Left lung (tissue), 10 donors: ENCODE results near the gene SHLD1. TPM values are rescaled to one million over a fixed set of nuclear protein-coding genes. Genes with fewer than 3 reads are reported as not detected.

Experiments
- ATAC-seq: fragments of 200-7000 bp; cut with Tn5 transposase; one replicate; pipeline ENCODE4 v1.9.1; 2020; ENCODE audit warnings: moderate library complexity
- DNase-seq, 4 donors: peaks; one replicate each; pipeline ENCODE4 v3.0.0-alpha.2; 2013 to 2020
- H3K27ac ChIP-seq, 2 donors: fragments of 200-600 bp; sonication (generic) in 1 of 2; one replicate each; pipeline versions ENCODE4 v1.5.0 to v1.8.0; 2020 to 2021
- H3K27me3 ChIP-seq, 2 donors: fragments of 200-600 bp; sonication (generic) in 1 of 2; one replicate each; pipeline versions ENCODE4 v1.5.0 to v1.8.0; 2020 to 2021
- H3K36me3 ChIP-seq, 2 donors: fragments of 200-600 bp; sonication (generic) in 1 of 2; one replicate each; pipeline versions ENCODE4 v1.5.0 to v1.8.0; 2020 to 2021
- H3K4me1 ChIP-seq, 2 donors: fragments of 200-600 bp; one replicate each; pipeline ENCODE4 v1.8.0; 2021
- H3K4me3 ChIP-seq, 2 donors: fragments of 200-600 bp; sonication (generic) in 1 of 2; one replicate each; pipeline versions ENCODE4 v1.5.0 to v1.8.0; 2020 to 2021; ENCODE audit warnings: mild to moderate bottlenecking in 1 of 2
- H3K9me3 ChIP-seq, 2 donors: fragments of 200-600 bp; sonication (generic) in 1 of 2; one replicate each; pipeline versions ENCODE4 v1.5.0 to v1.8.0; 2020 to 2021
- intact Hi-C, 2 donors: fragments of 100-400 bp; cut with DNase I; formaldehyde crosslinking; loops; one replicate each; pipeline versions ENCODE4 v1.11.2 to v1.14.2; 2022
- polyA plus RNA-seq, 6 donors: library from polyadenylated mRNA; unstranded; fragments of 120-200 nt; gene quantifications; one replicate each; pipeline ENCODE4 v1.2.1, GENCODE V29; 2013; ENCODE audit not compliant: insufficient read length in 6 of 6
- total RNA-seq, 2 donors: library from RNA; stranded (reverse); fragmentation: NEBNext Ultra II Directional; extraction: Animal tissue kit (Norgen Biotek cat#: 25700); gene quantifications; one replicate each; pipeline ENCODE4 v1.2.1, GENCODE V29; 2021
- TF ChIP-seq, protein P1 (sequence below), 2 donors: fragments of 200-600 bp; sonication (generic) in 1 of 2; IDR thresholded peaks; one replicate each; pipeline versions ENCODE4 v1.5.0 to v1.8.0; 2021; ENCODE audit warnings: antibody characterized with exemption in 2 of 2
- donor health status: DM: no; HTN: yes; CAD: no.
- donor health status: DM: no; HTN: no; CAD: no.

The SHLD1 gene
- total and polyA plus RNA-seq, 8 donors = 5.4 to 8.9 (median 7.7) TPM

DNA sequence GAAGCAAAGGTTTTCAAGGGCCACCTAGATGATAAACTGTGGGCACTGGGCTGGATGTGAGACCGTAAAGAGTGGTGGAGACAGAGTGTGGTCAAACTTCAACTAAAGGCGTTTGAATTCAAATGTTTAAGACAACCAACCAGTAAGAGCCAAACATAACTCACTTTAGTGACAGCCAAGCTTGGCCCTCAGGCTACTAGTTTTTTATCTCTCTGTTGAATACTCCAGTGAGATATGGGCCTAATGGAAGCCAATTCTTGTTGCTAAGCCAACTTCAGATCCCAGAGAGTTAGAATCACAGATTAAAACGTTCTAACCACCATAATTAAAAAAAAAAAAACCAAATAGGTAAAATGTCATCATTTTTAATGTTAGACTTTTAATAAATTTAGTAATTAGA is 142.9 kb downstream of the SHLD1 start:
- TF ChIP-seq, protein P1, sequence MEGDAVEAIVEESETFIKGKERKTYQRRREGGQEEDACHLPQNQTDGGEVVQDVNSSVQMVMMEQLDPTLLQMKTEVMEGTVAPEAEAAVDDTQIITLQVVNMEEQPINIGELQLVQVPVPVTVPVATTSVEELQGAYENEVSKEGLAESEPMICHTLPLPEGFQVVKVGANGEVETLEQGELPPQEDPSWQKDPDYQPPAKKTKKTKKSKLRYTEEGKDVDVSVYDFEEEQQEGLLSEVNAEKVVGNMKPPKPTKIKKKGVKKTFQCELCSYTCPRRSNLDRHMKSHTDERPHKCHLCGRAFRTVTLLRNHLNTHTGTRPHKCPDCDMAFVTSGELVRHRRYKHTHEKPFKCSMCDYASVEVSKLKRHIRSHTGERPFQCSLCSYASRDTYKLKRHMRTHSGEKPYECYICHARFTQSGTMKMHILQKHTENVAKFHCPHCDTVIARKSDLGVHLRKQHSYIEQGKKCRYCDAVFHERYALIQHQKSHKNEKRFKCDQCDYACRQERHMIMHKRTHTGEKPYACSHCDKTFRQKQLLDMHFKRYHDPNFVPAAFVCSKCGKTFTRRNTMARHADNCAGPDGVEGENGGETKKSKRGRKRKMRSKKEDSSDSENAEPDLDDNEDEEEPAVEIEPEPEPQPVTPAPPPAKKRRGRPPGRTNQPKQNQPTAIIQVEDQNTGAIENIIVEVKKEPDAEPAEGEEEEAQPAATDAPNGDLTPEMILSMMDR (IDR thresholded peaks at IDR 0.05) = no peak
- Histone ChIP-seq H3K4me1 (no peaks in the 10 kb centered on the region), H3K4me3 (no peak overlapping the region), H3K27ac (no peak overlapping the region), H3K9me3 (no peaks in the 10 kb centered on the region), H3K27me3 (no peaks in the 10 kb centered on the region), H3K36me3 (no peaks in the 10 kb centered on the region)
- ATAC-seq (no peak), DNase-seq (no peak)
- intact Hi-C loops = no loop called here

DNA sequence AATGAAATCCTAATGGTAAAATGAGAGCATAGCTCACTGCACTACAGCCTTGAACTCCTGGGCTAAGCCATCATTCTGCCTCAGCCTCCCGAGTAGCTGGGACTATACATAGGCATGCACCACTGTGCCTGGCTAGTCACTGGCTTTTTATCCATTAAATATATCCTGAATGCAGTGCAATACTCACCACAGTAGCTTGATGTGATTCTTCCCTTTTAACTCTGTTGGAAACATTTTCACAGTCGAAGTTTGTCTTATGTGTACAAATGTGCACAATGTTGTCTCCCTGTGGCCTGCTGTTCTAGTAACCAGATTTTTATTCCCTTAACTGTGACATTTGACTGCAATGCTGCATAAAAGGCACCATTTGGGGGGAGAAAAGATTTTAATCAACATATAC is 143.4 kb downstream of the SHLD1 start:
- no peak overlapping the region for H3K4me3 ChIP-seq
- no peak overlapping the region for H3K27ac ChIP-seq
- intact Hi-C loops = no loop called here
- no peak for DNase-seq
- TF ChIP-seq, protein P1 (IDR thresholded peaks at IDR 0.05) = no peak
- ATAC-seq = no peak
- H3K9me3 ChIP-seq = no peaks in the 10 kb centered on the region
- H3K4me1 ChIP-seq = no peaks in the 10 kb centered on the region
- no peaks in the 10 kb centered on the region for H3K36me3 ChIP-seq
- no peaks in the 10 kb centered on the region for H3K27me3 ChIP-seq

DNA sequence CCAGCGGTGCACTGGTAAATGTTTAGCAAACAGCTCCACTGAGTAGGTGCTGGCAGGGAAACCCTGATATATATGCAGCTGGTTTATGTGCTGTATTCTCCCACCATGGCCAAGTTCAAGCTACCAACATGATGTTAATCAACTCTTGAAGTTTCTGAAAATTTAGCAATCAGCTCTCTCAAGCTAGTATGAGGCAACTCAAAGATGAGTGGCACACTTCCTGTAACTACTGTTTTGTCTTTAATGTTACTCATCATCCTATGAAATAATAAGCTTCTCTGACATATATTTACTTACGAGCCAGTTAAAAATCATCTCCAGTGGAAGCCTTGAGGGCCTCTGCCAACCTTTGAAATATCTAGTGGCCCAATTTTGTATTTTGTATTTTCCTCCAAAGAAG is 145.4 kb downstream of the SHLD1 start:
- DNase-seq = no peak
- ATAC-seq = no peak
- TF ChIP-seq, protein P1 (IDR thresholded peaks at IDR 0.05) = no peak

DNA sequence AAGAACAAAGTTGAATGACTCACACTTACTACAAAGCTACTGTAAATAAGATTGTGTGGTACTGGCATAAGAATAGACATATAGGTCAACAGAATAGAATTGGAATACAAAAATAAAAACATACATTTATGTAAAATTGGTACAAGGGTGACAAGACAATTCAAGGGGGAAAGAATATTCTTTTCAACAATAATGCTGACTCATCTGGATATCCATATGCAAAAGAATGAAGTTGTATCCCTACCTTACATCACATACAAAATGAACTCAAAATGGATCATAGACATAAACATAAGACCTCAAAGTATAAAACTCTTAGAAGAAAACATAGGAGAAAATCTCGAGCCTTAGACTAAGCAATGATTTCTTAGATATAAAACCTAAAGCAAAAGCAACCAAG is 149.2 kb downstream of the SHLD1 start:
- no peak for DNase-seq
- ATAC-seq = no peak
- Histone ChIP-seq H3K36me3 (no peaks in the 10 kb centered on the region), H3K4me3 (no peak overlapping the region), H3K27me3 (no peaks in the 10 kb centered on the region), H3K27ac (no peak overlapping the region), H3K9me3 (no peaks in the 10 kb centered on the region), H3K4me1 (no peaks in the 10 kb centered on the region)
- intact Hi-C loops = no loop called here
- TF ChIP-seq, protein P1 (IDR thresholded peaks at IDR 0.05) = no peak

More for the DNA sequence above, 145.4 kb downstream of the SHLD1 start:
- Histone ChIP-seq H3K4me3 (no peak overlapping the region), H3K4me1 (no peaks in the 10 kb centered on the region), H3K9me3 (no peaks in the 10 kb centered on the region), H3K27me3 (no peaks in the 10 kb centered on the region), H3K36me3 (no peaks in the 10 kb centered on the region), H3K27ac (no peak overlapping the region)
- intact Hi-C loops = no loop called here

DNA sequence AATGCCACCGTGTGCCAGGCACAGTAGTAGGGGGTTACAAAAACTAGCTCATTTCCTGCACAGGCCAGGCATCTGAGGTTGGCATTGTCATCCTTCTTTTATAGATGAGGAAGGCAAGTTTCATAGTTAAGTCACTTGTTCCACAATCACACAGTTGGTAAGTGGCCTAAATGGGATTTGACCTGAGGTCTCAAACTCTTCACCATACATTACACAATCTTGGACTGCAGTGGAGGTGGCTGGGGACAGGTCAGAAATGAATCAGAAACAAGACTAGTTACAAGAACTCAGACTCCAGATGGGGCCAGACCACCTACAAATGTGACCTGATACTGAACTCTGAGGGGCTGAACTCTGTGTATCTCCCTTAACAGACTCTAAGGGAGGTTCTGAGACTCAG is 150.7 kb downstream of the SHLD1 start:
- Histone ChIP-seq H3K9me3 (no peaks in the 10 kb centered on the region), H3K27ac (no peak overlapping the region), H3K27me3 (no peaks in the 10 kb centered on the region), H3K4me1 (no peaks in the 10 kb centered on the region), H3K36me3 (no peaks in the 10 kb centered on the region), H3K4me3 (no peak overlapping the region)
- TF ChIP-seq, protein P1 (IDR thresholded peaks at IDR 0.05) = no peak
- ATAC-seq = no peak
- intact Hi-C loops = no loop called here
- DNase-seq = no peak
